ENCODE results near the gene SLC44A4. TPM values are rescaled to one million over a fixed set of nuclear protein-coding genes. Genes with fewer than 3 reads are reported as not detected.

SLC44A4 gene
- total and polyA plus RNA-seq, 9 of the 15 experiments (the other 6 are each of a cell fraction or from before 2014, with no cell fraction given): 7.9 to 18.6 (median 11.2) TPM

DNA sequence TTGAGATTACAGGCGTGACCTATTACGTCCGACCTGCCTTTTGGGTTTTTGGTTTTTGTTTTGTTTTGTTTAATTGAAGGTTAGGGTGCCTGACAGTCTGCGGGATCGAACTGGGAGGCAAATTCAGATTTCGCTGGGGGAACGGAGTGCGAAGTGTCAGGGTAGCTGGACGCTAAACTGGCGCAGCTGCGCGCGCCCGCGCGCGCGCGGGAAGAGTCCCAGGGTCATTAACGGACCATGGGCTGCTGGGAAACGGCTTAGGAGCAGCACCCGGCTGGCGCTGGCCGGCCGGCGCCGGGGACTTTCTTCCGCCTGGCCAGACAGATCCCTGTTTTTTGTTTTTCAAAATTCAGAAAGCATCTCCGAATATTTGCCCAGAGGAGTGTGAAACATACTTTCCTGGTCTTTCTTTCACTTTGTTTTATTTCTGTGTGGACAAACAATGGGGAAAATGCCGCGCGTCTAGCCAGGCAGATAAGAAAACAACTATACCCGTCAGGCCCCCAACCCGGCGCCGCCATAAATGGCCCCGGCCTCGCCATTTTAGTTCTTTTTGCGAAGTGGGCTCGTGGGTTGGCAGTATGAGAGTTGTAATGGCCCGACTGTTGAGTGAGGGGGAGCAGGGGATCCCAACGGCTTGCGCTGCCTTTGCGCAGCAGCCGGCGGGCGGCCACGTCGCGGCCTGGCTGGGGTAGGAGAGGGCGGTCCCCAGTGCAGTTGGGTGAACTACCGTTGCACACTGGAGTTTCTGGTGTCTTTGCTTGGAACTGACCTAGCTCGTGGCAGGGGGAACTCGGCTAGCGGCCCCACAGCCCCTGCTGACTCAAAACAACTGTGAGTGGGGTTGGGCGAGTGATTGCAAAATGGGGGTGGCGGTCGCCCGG lies 44.2 kb downstream of the SLC44A4 start (continued):
- peak; percentile 99 for TF ChIP-seq CCNT2 (IDR thresholded peaks at IDR 0.05; ENCODE audit: borderline replicate concordance, extremely low read depth, insufficient read length, low read depth, low read length)
- TF ChIP-seq SRSF9 (IDR thresholded peaks at IDR 0.05; ENCODE audit: borderline replicate concordance, low read depth, low read length): no peak
- no peak for TF ChIP-seq CHD2 (IDR thresholded peaks at IDR 0.05; ENCODE audit: low read depth, low read length)
- no peak for TF ChIP-seq BRCA1 (IDR thresholded peaks at IDR 0.05)
- no peak for TF ChIP-seq BRCA1 (CRISPR knock-in tag; IDR thresholded peaks at IDR 0.05)
- no peak for TF ChIP-seq ZKSCAN8 (CRISPR knock-in tag; IDR thresholded peaks at IDR 0.05)
- TF ChIP-seq, protein P1, sequence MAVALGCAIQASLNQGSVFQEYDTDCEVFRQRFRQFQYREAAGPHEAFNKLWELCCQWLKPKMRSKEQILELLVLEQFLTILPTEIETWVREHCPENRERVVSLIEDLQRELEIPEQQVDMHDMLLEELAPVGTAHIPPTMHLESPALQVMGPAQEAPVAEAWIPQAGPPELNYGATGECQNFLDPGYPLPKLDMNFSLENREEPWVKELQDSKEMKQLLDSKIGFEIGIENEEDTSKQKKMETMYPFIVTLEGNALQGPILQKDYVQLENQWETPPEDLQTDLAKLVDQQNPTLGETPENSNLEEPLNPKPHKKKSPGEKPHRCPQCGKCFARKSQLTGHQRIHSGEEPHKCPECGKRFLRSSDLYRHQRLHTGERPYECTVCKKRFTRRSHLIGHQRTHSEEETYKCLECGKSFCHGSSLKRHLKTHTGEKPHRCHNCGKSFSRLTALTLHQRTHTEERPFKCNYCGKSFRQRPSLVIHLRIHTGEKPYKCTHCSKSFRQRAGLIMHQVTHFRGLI (CRISPR knock-in tag; IDR thresholded peaks at IDR 0.05): peak; percentile 81; the same call in 1 of the 2 replicates
- 0 out of 2 replicates have a peak, but pooled peaks have one; percentile 60 for TF ChIP-seq ZNF212 (CRISPR knock-in tag; IDR thresholded peaks at IDR 0.05)
- TF ChIP-seq FOXJ2 (tag; IDR thresholded peaks at IDR 0.05): peak; percentile 91; the same call in 1 of the 2 replicates
- TF ChIP-seq ZNF436 (CRISPR knock-in tag; IDR thresholded peaks at IDR 0.05): peak; percentile 74; the same call in 1 of the 2 replicates
- TF ChIP-seq GATA2 (CRISPR knock-in tag; IDR thresholded peaks at IDR 0.05): 0 out of 2 replicates have a peak, but pooled peaks have one; percentile 22
- no peak for TF ChIP-seq POLR3G (IDR thresholded peaks at IDR 0.05; ENCODE audit: extremely low read depth, insufficient read length, insufficient replicate concordance)
- peak; percentile 38; the same call in 1 of the 2 replicates for TF ChIP-seq ZNF586 (CRISPR knock-in tag; conservative IDR thresholded peaks at IDR 0.05)
- no peak for TF ChIP-seq SRSF7 (optimal IDR thresholded peaks at IDR 0.05; ENCODE audit: low read depth, low read length)
- TF ChIP-seq ZSCAN29 (IDR thresholded peaks at IDR 0.05): no peak; the same call in 1 of the 2 replicates
- no peak for TF ChIP-seq ZNF75A (CRISPR knock-in tag; IDR thresholded peaks at IDR 0.05)
- no peak for TF ChIP-seq ARID1B (IDR thresholded peaks at IDR 0.05)
- TF ChIP-seq RBM25 (IDR thresholded peaks at IDR 0.05; ENCODE audit: low read depth, low read length, severe bottlenecking): no peak
- no peak for TF ChIP-seq BRF1 (IDR thresholded peaks at IDR 0.05; ENCODE audit: borderline replicate concordance, extremely low read depth, insufficient read length)
- TF ChIP-seq HEY1 (CRISPR knock-in tag; IDR thresholded peaks at IDR 0.05; ENCODE audit: borderline replicate concordance): peak; percentile 79; the same call in 1 of the 2 replicates
- no peak for TF ChIP-seq SMAD2 (IDR thresholded peaks at IDR 0.05; ENCODE audit: low read depth, low read length)
- TF ChIP-seq, protein P2, sequence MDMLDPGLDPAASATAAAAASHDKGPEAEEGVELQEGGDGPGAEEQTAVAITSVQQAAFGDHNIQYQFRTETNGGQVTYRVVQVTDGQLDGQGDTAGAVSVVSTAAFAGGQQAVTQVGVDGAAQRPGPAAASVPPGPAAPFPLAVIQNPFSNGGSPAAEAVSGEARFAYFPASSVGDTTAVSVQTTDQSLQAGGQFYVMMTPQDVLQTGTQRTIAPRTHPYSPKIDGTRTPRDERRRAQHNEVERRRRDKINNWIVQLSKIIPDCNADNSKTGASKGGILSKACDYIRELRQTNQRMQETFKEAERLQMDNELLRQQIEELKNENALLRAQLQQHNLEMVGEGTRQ (CRISPR knock-in tag; IDR thresholded peaks at IDR 0.05): no peak
- TF ChIP-seq, protein P3, sequence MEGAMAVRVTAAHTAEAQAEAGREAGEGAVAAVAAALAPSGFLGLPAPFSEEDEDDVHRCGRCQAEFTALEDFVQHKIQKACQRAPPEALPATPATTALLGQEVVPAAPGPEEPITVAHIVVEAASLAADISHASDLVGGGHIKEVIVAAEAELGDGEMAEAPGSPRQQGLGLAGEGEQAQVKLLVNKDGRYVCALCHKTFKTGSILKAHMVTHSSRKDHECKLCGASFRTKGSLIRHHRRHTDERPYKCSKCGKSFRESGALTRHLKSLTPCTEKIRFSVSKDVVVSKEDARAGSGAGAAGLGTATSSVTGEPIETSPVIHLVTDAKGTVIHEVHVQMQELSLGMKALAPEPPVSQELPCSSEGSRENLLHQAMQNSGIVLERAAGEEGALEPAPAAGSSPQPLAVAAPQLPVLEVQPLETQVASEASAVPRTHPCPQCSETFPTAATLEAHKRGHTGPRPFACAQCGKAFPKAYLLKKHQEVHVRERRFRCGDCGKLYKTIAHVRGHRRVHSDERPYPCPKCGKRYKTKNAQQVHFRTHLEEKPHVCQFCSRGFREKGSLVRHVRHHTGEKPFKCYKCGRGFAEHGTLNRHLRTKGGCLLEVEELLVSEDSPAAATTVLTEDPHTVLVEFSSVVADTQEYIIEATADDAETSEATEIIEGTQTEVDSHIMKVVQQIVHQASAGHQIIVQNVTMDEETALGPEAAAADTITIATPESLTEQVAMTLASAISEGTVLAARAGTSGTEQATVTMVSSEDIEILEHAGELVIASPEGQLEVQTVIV (CRISPR knock-in tag; IDR thresholded peaks at IDR 0.05; ENCODE audit: borderline replicate concordance): peak; percentile 79; the same call in 1 of the 2 replicates
- TF ChIP-seq DPF2 (IDR thresholded peaks at IDR 0.05): peak; percentile 89
- peak; percentile 97 for TF ChIP-seq DMBX1 (CRISPR knock-in tag; IDR thresholded peaks at IDR 0.05; ENCODE audit: borderline replicate concordance)
